ENCODE measurements around the gene MAP2K7.

MAP2K7 gene

GRCh38 chr19:7872306-7873204, 31.1 kb upstream of the MAP2K7 start (continued):
- peak; percentile 80; the same call in 1 of the 2 replicates for TF ChIP-seq PATZ1 (tag by site-specific recombination; IDR thresholded peaks at IDR 0.05)
- TF ChIP-seq ZSCAN23 (tag by site-specific recombination; IDR thresholded peaks at IDR 0.05): no peak
- TF ChIP-seq GLIS1 (tag by site-specific recombination; IDR thresholded peaks at IDR 0.05): peak; percentile 55
- peak; percentile 57 for TF ChIP-seq ZBTB7A (tag by site-specific recombination; IDR thresholded peaks at IDR 0.05; ENCODE audit: low read depth)
- no peak for TF ChIP-seq ZNF654 (tag by site-specific recombination; IDR thresholded peaks at IDR 0.05; ENCODE audit: low read depth)
- TF ChIP-seq ZNF138 (tag by site-specific recombination; IDR thresholded peaks at IDR 0.05; ENCODE audit: borderline replicate concordance): no peak
- TF ChIP-seq ZNF629 (tag by site-specific recombination; IDR thresholded peaks at IDR 0.05): no peak
- TF ChIP-seq ZNF664 (tag by site-specific recombination; IDR thresholded peaks at IDR 0.05): no peak
- 0 out of 2 replicates have a peak, but pooled peaks have one; percentile 1 for TF ChIP-seq ZNF398 (tag by site-specific recombination; IDR thresholded peaks at IDR 0.05)
- no peak for TF ChIP-seq ZNF777 (tag by site-specific recombination; IDR thresholded peaks at IDR 0.05; ENCODE audit: borderline replicate concordance)
- peak; percentile 31; the same call in 1 of the 2 replicates for TF ChIP-seq ZNF600 (tag by site-specific recombination; IDR thresholded peaks at IDR 0.05)
- TF ChIP-seq KLF8 (tag by site-specific recombination; IDR thresholded peaks at IDR 0.05): peak; percentile 54; the same call in 1 of the 2 replicates

GRCh38 chr19:7873304-7874075, 30.2 kb upstream of the MAP2K7 start:
- TF ChIP-seq GLIS2 (tag by site-specific recombination; IDR thresholded peaks at IDR 0.05) (peak; percentile 11; the same call in 1 of the 2 replicates), ZNF777 (tag by site-specific recombination; IDR thresholded peaks at IDR 0.05; ENCODE audit: borderline replicate concordance) (0 out of 2 replicates have a peak, but pooled peaks have one; percentile 36), ZNF488 (tag by site-specific recombination; IDR thresholded peaks at IDR 0.05) (no peak), KLF8 (tag by site-specific recombination; IDR thresholded peaks at IDR 0.05) (peak; percentile 21; the same call in 1 of the 2 replicates), ZFHX2 (tag by site-specific recombination; conservative IDR thresholded peaks at IDR 0.05) (peak; percentile 85), ZBTB10 (tag by site-specific recombination; IDR thresholded peaks at IDR 0.05) (no peak), EGR2 (tag by site-specific recombination; IDR thresholded peaks at IDR 0.05; ENCODE audit: low read depth) (peak; percentile 80)
- ChIA-PET CTCF (interaction anchor here (0.6 to 0.7 kb wide), 3 partner anchors 20 to 493 kb away, joined by 5 to 6 read pairs (median 5); partner anchors contain the start of gene MAP2K7), POLR2A (interaction anchor here (2.5 kb wide), 1 partner anchor 47 kb away, joined by 14 read pairs; the partner anchor contains the start of gene SNAPC2)
- peak overlapping the region; percentile 24; the same call in 1 of the 2 replicates for H3K27ac ChIP-seq (ENCODE audit: extremely low read depth, low read depth, low read length)
- peak overlapping the region; percentile 65 for H3K4me3 ChIP-seq (ENCODE audit: low read depth, low read length)
- no peaks in the 10 kb centered on the region for H3K9me3 ChIP-seq (ENCODE audit: control insufficient read depth, insufficient read depth, low read depth, low read length)
- H3K4me1 ChIP-seq (ENCODE audit: control insufficient read depth, insufficient read depth, low read length): peaks cover 6% of the 10 kb centered on the region
- H3K36me3 ChIP-seq (ENCODE audit: control insufficient read depth in 2 of 2, insufficient read depth in 1 of 2, low read length in 2 of 2): no peaks in the 10 kb centered on the region

Data from HEK293 (cell line).